Kidney (tissue), 14 donors: ENCODE results near the gene NME7. TPM values are rescaled to one million over a fixed set of nuclear protein-coding genes. Genes with fewer than 3 reads are reported as not detected.
A peak's percentile ranks its signal among the peaks of the same experiment; 100 is the strongest.

Experiments used
- DNase-seq, 5 donors: peaks; one replicate each; pipeline ENCODE4 v3.0.0-alpha.2; 2013 to 2020
- FAIRE-seq: peaks from 2 replicates; lab custom pipeline; 2012; peaks lifted over from hg19 to GRCh38; lab: Jason Lieb, UNC
- H3K27ac ChIP-seq, 2 donors: one replicate each; pipeline ENCODE4 v1.7.0; 2013; ENCODE audit warnings: low read depth in 2 of 2, low read length in 2 of 2, inconsistent platforms in 1 of 2
- H3K27me3 ChIP-seq: one replicate; pipeline ENCODE4 v1.7.1; 2013; ENCODE audit warnings: low read length, inconsistent platforms; ENCODE audit not compliant: control insufficient read depth, insufficient read depth
- H3K36me3 ChIP-seq, 3 donors: one replicate each; pipeline versions ENCODE4 v1.7.0 to v1.7.1; 2013; ENCODE audit warnings: low read length in 3 of 3, control low read depth in 1 of 3, inconsistent platforms in 1 of 3; ENCODE audit not compliant: insufficient read depth in 3 of 3, control insufficient read depth in 2 of 3
- H3K4me1 ChIP-seq, 3 donors: one replicate each; pipeline versions ENCODE4 v1.7.0 to v1.7.1; 2013; ENCODE audit warnings: low read length in 3 of 3, inconsistent platforms in 1 of 3, low read depth in 1 of 3; ENCODE audit not compliant: control insufficient read depth in 2 of 3, insufficient read depth in 2 of 3
- H3K4me3 ChIP-seq, 3 donors: one replicate each; pipeline versions ENCODE4 v1.7.0 to v1.8.1; 2013; ENCODE audit warnings: low read length in 3 of 3, control low read depth in 1 of 3, inconsistent platforms in 1 of 3
- H3K9ac ChIP-seq, 3 donors: one replicate each; pipeline versions ENCODE4 v1.7.0 to v1.7.1; 2013; ENCODE audit warnings: low read length in 3 of 3, control low read depth in 1 of 3, inconsistent platforms in 1 of 3
- H3K9me3 ChIP-seq, 3 donors: one replicate each; pipeline versions ENCODE4 v1.7.0 to v1.7.1; 2013; ENCODE audit warnings: low read length in 3 of 3, control low read depth in 1 of 3, inconsistent platforms in 1 of 3; ENCODE audit not compliant: control insufficient read depth in 2 of 3, insufficient read depth in 1 of 3
- CTCF ChIP-seq: IDR thresholded peaks from 3 replicates; pipeline ENCODE4 v1.5.1; 2012; ENCODE audit warnings: mild to moderate bottlenecking, moderate library complexity, borderline replicate concordance; ENCODE audit not compliant: insufficient read depth; ENCODE audit errors: extremely low read depth
- intact Hi-C: fragments of 100-400 bp; cut with DNase I; formaldehyde crosslinking; loops from one replicate; pipeline ENCODE4 v1.11.1; 2022
- polyA plus RNA-seq: library from polyadenylated mRNA; stranded (reverse); fragments of 350-450 nt; fragmentation: Illumina TruSeq; extraction: RNeasy Lipid Tissue Mini Kit (QIAGEN cat#74804); gene quantifications from one replicate; pipeline ENCODE4 v1.2.3, GENCODE V29; 2014; ENCODE audit warnings: low read depth, low replicate concordance; ENCODE audit not compliant: insufficient read depth
- total RNA-seq: library from RNA; stranded (reverse); fragmentation: NEBNext Ultra II Directional; extraction: Animal tissue kit (Norgen Biotek cat#: 25700); gene quantifications from one replicate; pipeline ENCODE4 v1.2.1, GENCODE V29; 2021
- donor health status: control.
- donor health status: control.
- donor health status: control.
- donor health status: control.
- donor health status: control.
- donor health status: DM: yes; HTN: yes; CAD: no.
- donor health status: Normal renal cell carcinoma (clear cell type).

NME7 gene
- total and polyA plus RNA-seq, 2 donors from 2014 or later, result 13.7 to 31.9 TPM

DNA sequence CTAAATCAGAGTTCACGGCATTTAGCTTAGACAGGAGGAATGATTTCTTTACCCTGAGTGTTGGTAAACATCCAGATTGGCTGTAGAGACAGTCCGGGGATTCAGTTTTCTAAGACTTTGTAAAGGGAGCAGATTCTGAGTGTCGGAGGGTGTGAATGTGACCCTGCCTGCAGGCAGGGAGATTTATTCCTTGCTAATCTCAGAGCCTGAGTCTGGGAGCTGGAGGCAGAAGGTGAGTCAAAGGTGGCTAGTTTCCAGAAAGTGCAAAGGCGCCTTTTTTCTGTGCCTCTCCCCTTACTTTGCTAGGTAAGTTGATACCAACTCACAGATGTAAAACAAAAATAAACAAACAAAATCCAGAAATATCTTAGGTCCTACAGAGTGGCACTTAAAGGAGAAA lies 249.4 kb downstream of the NME7 start:
- Histone ChIP-seq H3K9ac (peak overlapping the region in 1 of 3 donors; percentile 60), H3K36me3 (peaks cover 5 to 84% (median 50%) of the 10 kb centered on the region in 3 donors), H3K4me3 (peak overlapping the region in 2 of 3 donors; percentile 18 to 54), H3K4me1 (peaks cover 5 to 48% (median 41%) of the 10 kb centered on the region in 3 donors), H3K9me3 (no peaks in the 10 kb centered on the region), H3K27ac (peak overlapping the region; percentile 32 to 45), H3K27me3 (no peaks in the 10 kb centered on the region)
- no peak for DNase-seq
- intact Hi-C loops, result no loop called here
- no peak for TF ChIP-seq CTCF
- FAIRE-seq, result no peak

- H3K4me1 ChIP-seq, result peaks cover 5 to 50% (median 42%) of the 10 kb centered on the region in 3 donors
- no peaks in the 10 kb centered on the region for H3K9me3 ChIP-seq
- no peak for TF ChIP-seq CTCF
- H3K27ac ChIP-seq, result peak overlapping the region; percentile 72 to 88
- peak overlapping the region in 2 of 3 donors; percentile 17 to 60 for H3K9ac ChIP-seq
- no peak for DNase-seq
- H3K4me3 ChIP-seq, result peak overlapping the region in 2 of 3 donors; percentile 13 to 54
- intact Hi-C loops, result no loop called here
- FAIRE-seq, result no peak
- H3K27me3 ChIP-seq, result no peaks in the 10 kb centered on the region
- H3K36me3 ChIP-seq, result peaks cover 5 to 85% (median 51%) of the 10 kb centered on the region in 3 donors
Observed at GRCh38 chr1:169117599-169117998, 250.0 kb downstream of the NME7 start.

DNA sequence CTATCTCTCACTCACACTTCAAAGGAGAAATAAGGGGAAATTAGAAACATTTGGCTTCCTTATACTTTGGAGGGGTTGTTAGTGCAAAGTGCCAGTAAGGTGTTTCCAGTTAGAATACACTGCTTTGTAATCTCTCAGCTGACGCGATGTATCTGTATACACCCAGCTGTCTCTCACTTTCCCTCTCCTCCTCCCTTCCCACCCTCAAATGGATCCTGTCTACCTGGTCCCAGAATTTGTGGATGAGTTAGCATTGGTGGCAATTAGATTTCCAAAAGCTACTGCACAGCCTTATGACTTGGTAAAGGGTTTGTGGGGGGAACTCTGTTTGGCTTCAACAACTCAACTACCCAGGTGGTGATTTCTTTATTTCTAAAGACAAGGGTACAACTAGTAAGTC lies 250.6 kb downstream of the NME7 start:
- FAIRE-seq (no peak), DNase-seq (no peak)
- peak overlapping the region in 1 of 3 donors; percentile 54 for H3K4me3 ChIP-seq
- H3K9ac ChIP-seq, result peak overlapping the region in 1 of 3 donors; percentile 60
- H3K36me3 ChIP-seq, result peaks cover 5 to 89% (median 54%) of the 10 kb centered on the region in 3 donors
- H3K27ac ChIP-seq, result peak overlapping the region; percentile 72 to 88
- TF ChIP-seq CTCF, result no peak
- H3K27me3 ChIP-seq, result no peaks in the 10 kb centered on the region
- peaks cover 5 to 56% (median 46%) of the 10 kb centered on the region in 3 donors for H3K4me1 ChIP-seq
- H3K9me3 ChIP-seq, result no peaks in the 10 kb centered on the region
- intact Hi-C loops, result no loop called here
